Inflammatory macrophage treated with lipopolysaccharide for 4 hours (primary cell): ENCODE data around the gene ZYG11A.

Source experiments
- DNase-seq: peaks from one replicate; pipeline ENCODE4 v3.0.0-alpha.2; 2020

Gene ZYG11A

DNA sequence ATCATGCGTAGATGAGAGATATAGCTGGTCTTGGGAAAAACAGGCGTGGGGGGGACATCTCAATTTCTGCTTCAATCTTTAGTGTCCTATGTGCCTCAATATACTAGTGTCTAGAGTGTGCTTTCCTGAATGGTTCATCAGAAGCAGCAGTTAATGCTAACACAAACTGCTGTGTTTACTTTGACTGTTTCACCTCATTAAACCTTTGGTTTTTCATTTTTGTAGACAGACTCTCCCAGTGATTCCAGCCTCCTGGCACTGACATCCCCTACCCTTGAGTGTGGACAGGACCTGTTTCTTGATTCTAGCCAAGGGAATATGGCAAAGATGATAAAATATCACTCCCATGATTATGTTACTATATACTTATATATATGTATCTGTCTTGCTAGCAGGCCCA lies 37.6 kb downstream of the ZYG11A start:
- no peak for DNase-seq

GRCh38 chr1:52887483-52887882 lies 44.9 kb downstream of the ZYG11A start:
- no peak for DNase-seq

GRCh38 chr1:52892424-52893215 lies 50.1 kb downstream of the ZYG11A start:
- DNase-seq = no peak

- DNase-seq = no peak
These were observed 56.9 kb downstream of the ZYG11A start for GRCh38 chr1:52899445-52899894.

DNA sequence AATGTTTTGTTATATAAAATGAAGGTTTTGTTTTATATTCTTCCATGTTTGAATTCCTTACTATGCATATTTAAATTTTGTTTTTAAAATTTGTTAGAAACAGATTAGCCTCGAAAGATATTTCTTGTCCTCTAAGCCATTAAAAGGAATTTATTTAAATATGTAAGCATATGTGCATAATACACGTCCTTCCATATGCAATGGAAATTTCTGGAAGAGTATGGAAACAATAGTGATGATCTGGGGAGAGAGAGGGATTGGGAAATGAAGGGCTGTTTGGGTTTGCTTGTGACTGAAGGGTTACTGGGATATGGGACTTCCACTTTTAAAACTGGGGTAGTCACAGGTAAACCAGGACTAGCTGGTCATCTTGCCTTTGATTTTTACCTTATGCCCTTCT lies 57.8 kb downstream of the ZYG11A start:
- no peak for DNase-seq

- no peak for DNase-seq
These were observed 58.8 kb downstream of the ZYG11A start for GRCh38 chr1:52901384-52901783.

DNA sequence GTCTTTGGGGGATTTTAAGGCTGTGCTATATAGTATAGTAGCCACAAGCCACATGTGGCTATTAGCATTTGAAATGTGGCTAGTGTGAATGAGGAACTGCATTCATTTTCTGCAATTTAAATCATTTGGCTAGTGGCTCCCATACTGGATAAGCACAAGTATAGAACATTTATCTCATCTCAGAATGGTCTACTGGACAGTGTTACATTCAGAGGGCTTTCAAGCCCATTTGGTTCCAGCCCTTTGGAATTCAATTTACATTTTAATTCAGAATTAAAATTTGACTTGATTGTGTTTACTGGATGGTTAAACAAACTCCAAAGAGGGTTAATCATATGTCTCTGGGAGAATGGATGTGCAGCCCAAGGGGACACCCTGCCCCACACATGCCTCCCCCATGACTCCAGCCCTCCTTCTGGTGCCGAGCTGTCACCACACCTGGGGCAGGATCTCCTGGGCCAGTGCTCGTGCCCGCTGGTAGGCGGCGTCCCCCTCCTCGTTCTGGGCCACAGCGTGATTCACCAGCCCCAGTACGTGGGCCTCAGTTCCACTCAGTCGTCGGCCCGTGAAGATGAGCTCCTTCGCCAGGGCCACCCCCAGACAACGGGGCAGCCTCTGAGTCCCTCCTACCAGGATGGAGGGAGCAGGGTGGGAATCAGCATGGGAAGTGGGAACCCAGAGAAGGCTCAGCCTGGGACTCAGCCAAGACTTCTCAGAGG lies 61.8 kb downstream of the ZYG11A start:
- no peak for DNase-seq

GRCh38 chr1:52904927-52905698 lies 62.6 kb downstream of the ZYG11A start:
- no peak for DNase-seq

- DNase-seq = no peak
These were observed 63.6 kb downstream of the ZYG11A start for GRCh38 chr1:52906135-52906603.

- no peak for DNase-seq
These were observed 64.7 kb downstream of the ZYG11A start for GRCh38 chr1:52907068-52907811.

- no peak for DNase-seq
These were observed 65.2 kb downstream of the ZYG11A start for GRCh38 chr1:52907812-52908153.

- DNase-seq = no peak
These were observed 69.0 kb downstream of the ZYG11A start for GRCh38 chr1:52911541-52911940.

DNA sequence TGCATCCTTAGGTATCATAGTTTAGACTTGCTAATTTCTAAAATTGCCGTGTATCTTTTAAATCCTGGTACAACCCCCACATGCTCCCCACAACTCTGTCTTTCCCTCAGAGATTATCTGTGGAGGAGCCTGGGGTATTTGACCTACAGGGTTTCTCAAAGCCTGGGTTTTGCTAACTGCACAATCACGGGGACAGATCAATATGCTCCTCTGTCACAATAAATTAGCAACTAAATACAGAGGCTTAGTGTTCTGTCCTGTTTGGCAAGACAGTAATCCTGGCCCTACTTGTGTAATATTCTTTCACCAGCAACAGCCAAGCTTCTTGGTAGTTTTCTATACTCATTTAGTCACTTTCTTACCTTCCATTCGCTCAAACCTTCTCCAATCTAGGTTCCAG lies 70.5 kb downstream of the ZYG11A start:
- no peak for DNase-seq

- DNase-seq = no peak
These were observed 71.0 kb downstream of the ZYG11A start for GRCh38 chr1:52913537-52913936.

GRCh38 chr1:52914463-52914862 lies 71.9 kb downstream of the ZYG11A start:
- no peak for DNase-seq

GRCh38 chr1:52915211-52915854 lies 72.8 kb downstream of the ZYG11A start:
- DNase-seq = no peak

GRCh38 chr1:52915855-52916220 lies 73.3 kb downstream of the ZYG11A start:
- DNase-seq = no peak

- no peak for DNase-seq
These were observed 73.8 kb downstream of the ZYG11A start for GRCh38 chr1:52916241-52916975.

DNA sequence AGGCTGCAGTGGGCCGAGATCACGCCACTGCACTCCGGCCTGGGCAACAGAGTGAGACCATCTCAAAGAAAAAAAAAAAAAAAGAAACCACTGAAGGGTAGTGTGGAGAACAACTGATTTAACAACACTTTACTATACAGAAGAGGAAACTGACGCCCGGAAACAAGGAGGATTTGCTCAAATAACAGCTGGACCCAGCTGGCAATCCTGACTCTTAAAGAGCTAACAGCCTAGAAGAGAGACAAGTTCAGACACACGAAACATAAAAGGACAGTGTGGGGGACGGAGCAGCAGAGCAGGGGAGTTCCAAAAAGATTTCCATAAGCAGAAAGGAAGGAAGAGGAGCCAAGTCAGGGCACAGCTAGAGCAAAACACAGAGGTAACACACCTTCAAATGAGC lies 74.6 kb downstream of the ZYG11A start:
- no peak for DNase-seq

- DNase-seq = no peak
These were observed 75.0 kb downstream of the ZYG11A start for GRCh38 chr1:52917581-52917980.

DNA sequence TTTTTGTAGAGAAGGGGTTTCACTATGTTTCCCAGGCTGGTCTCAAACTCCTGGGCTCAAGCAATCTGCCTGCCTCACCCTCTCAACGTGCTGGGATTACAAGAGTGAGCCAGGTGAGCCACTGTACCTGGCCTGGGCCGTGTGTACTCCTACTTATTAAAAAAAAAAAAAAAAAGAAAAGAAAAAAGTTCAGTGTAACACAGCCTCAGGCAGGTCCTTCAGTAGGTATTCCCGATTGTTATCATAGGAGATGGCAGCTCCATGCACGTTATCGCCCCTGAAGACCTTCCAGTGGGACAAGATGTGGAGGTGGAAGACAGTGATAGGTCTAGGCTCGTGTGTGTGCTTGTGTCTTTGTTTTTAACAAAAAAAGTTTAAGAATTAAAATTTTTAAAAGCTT lies 75.6 kb downstream of the ZYG11A start:
- DNase-seq = no peak
